ENCODE measurements around the gene CD274. TPM values are rescaled to one million over a fixed set of nuclear protein-coding genes. Genes with fewer than 3 reads are reported as not detected.
"Not testable (repeated sequence)": the region's sequence is repeated elsewhere in the genome, so short reads cannot be mapped to it uniquely, and the experiment has no call there.

The CD274 gene
- total and polyA plus RNA-seq, 7 experiments from 2014 or later, result 2.0 to 38.7 (median 6.6) TPM

GRCh38 chr9:5429873-5430564, 20.3 kb upstream of the CD274 start:
- H3K27ac Mint-ChIP-seq, result peak overlapping the region in 3 of 9 donors; percentile 39 to 56 (median 49)
- Histone ChIP-seq H3K4me1 (ENCODE audit: control insufficient read depth in 2 of 2, insufficient read depth in 2 of 2, low read length in 2 of 2) (no peaks in the 10 kb centered on the region), H3K27me3 (ENCODE audit: control insufficient read depth in 2 of 2, insufficient read depth in 2 of 2, low read length in 2 of 2) (no peaks in the 10 kb centered on the region), H3K9me3 (ENCODE audit: control insufficient read depth in 2 of 3, low read length in 3 of 3) (no peaks in the 10 kb centered on the region), H3K4me3 (ENCODE audit: low read length) (no peak overlapping the region), H3K27ac (ENCODE audit: low read depth, low read length) (no peak overlapping the region), H3K36me3 (ENCODE audit: control insufficient read depth in 2 of 3, insufficient read depth in 3 of 3, low read length in 3 of 3) (peaks cover 0 to 20% (median 0%) of the 10 kb centered on the region in 3 experiments)
- DNase-seq (no peak), ATAC-seq (no peak)
- no peaks in the 10 kb centered on the region for H3K9me3 Mint-ChIP-seq
- H3K36me3 Mint-ChIP-seq, result peaks cover 5 to 34% (median 9%) of the 10 kb centered on the region in 5 donors
- intact Hi-C loops (cut with micrococcal nuclease), result loop anchor here in 1 of 2 donors (5.0 to 10.0 kb wide), 2 partner anchors 165 to 358 kb away; no protein-coding TSS in a partner anchor
- no peaks in the 10 kb centered on the region for H3K27me3 Mint-ChIP-seq
- ChIA-PET POLR2A (no interaction called here), CTCF (interaction anchor here (0.8 kb wide), 1 partner anchor 244 kb away, joined by 3 read pairs; no protein-coding TSS in a partner anchor)
- H3K4me3 Mint-ChIP-seq, result no peak overlapping the region
- peaks cover 1 to 10% (median 4%) of the 10 kb centered on the region in 7 donors for H3K4me1 Mint-ChIP-seq

GRCh38 chr9:5430912-5431311, 19.4 kb upstream of the CD274 start:
- no peaks in the 10 kb centered on the region for H3K9me3 ChIP-seq (ENCODE audit: control insufficient read depth in 2 of 3, low read length in 3 of 3)
- DNase-seq (no peak), ATAC-seq (no peak)
- no peak overlapping the region for H3K27ac Mint-ChIP-seq
- intact Hi-C loops (cut with micrococcal nuclease), result no loop called here
- no peak overlapping the region for H3K27ac ChIP-seq (ENCODE audit: low read depth, low read length)
- peaks cover 0 to 12% (median 9%) of the 10 kb centered on the region in 7 donors for H3K4me1 Mint-ChIP-seq
- H3K4me3 Mint-ChIP-seq, result no peak overlapping the region
- ChIA-PET POLR2A (interaction anchor here (0.6 kb wide), 2 partner anchors 14 to 106 kb away, joined by 3 read pairs; no protein-coding TSS in a partner anchor), CTCF (no interaction called here)
- no peaks in the 10 kb centered on the region for H3K9me3 Mint-ChIP-seq
- no peaks in the 10 kb centered on the region for H3K27me3 ChIP-seq (ENCODE audit: control insufficient read depth in 2 of 2, insufficient read depth in 2 of 2, low read length in 2 of 2)
- no peak overlapping the region for H3K4me3 ChIP-seq (ENCODE audit: low read length)
- peaks cover 5 to 43% (median 16%) of the 10 kb centered on the region in 5 donors for H3K36me3 Mint-ChIP-seq
- H3K27me3 Mint-ChIP-seq, result no peaks in the 10 kb centered on the region
- no peaks in the 10 kb centered on the region for H3K4me1 ChIP-seq (ENCODE audit: control insufficient read depth in 2 of 2, insufficient read depth in 2 of 2, low read length in 2 of 2)
- H3K36me3 ChIP-seq (ENCODE audit: control insufficient read depth in 2 of 3, insufficient read depth in 3 of 3, low read length in 3 of 3), result peaks cover 0 to 28% (median 0%) of the 10 kb centered on the region in 3 experiments

GRCh38 chr9:5432890-5433289, 17.5 kb upstream of the CD274 start:
- POLR2A ChIA-PET, result not testable (repeated sequence)

GRCh38 chr9:5433328-5433727, 17.0 kb upstream of the CD274 start:
- DNase-seq; H3K9me3 Mint-ChIP-seq; H3K27me3 ChIP-seq (ENCODE audit: control insufficient read depth in 2 of 2, insufficient read depth in 2 of 2, low read length in 2 of 2); H3K4me3 Mint-ChIP-seq; POLR2A ChIA-PET; intact Hi-C loops (cut with micrococcal nuclease); H3K27ac ChIP-seq (ENCODE audit: low read depth, low read length); H3K4me3 ChIP-seq (ENCODE audit: low read length); CTCF ChIA-PET; H3K27me3 Mint-ChIP-seq; H3K27ac Mint-ChIP-seq; H3K9me3 ChIP-seq (ENCODE audit: control insufficient read depth in 2 of 3, low read length in 3 of 3); ATAC-seq: not testable (repeated sequence)
- H3K36me3 Mint-ChIP-seq, result peaks cover 5 to 48% (median 16%) of the 10 kb centered on the region in 5 donors
- Histone ChIP-seq H3K36me3 (ENCODE audit: control insufficient read depth in 2 of 3, insufficient read depth in 3 of 3, low read length in 3 of 3) (peaks cover 0 to 29% (median 0%) of the 10 kb centered on the region in 3 experiments), H3K4me1 (ENCODE audit: control insufficient read depth in 2 of 2, insufficient read depth in 2 of 2, low read length in 2 of 2) (peaks cover 13% of the 10 kb centered on the region in 2 donors)
- peaks cover 7 to 36% (median 30%) of the 10 kb centered on the region in 7 donors for H3K4me1 Mint-ChIP-seq

More at GRCh38 chr9:5432890-5433289, 17.5 kb upstream of the CD274 start:
- H3K9me3 Mint-ChIP-seq; H3K4me1 ChIP-seq (ENCODE audit: control insufficient read depth in 2 of 2, insufficient read depth in 2 of 2, low read length in 2 of 2); H3K9me3 ChIP-seq (ENCODE audit: control insufficient read depth in 2 of 3, low read length in 3 of 3); DNase-seq; ATAC-seq; intact Hi-C loops (cut with micrococcal nuclease); H3K27me3 Mint-ChIP-seq; H3K4me3 Mint-ChIP-seq; H3K27me3 ChIP-seq (ENCODE audit: control insufficient read depth in 2 of 2, insufficient read depth in 2 of 2, low read length in 2 of 2); H3K4me3 ChIP-seq (ENCODE audit: low read length); H3K27ac ChIP-seq (ENCODE audit: low read depth, low read length): not testable (repeated sequence)
- H3K36me3 Mint-ChIP-seq, result peaks cover 5 to 48% (median 16%) of the 10 kb centered on the region in 5 donors
- CTCF ChIA-PET, result interaction anchor here (1.2 kb wide), 1 partner anchor 18 kb away, joined by 4 read pairs; the partner anchor contains the start of gene CD274
- peaks cover 0 to 29% (median 0%) of the 10 kb centered on the region in 3 experiments for H3K36me3 ChIP-seq (ENCODE audit: control insufficient read depth in 2 of 3, insufficient read depth in 3 of 3, low read length in 3 of 3)
- peaks cover 7 to 32% (median 26%) of the 10 kb centered on the region in 7 donors for H3K4me1 Mint-ChIP-seq
- peak overlapping the region in 1 of 9 donors; percentile 25 for H3K27ac Mint-ChIP-seq

- H3K27me3 ChIP-seq (ENCODE audit: control insufficient read depth in 2 of 2, insufficient read depth in 2 of 2, low read length in 2 of 2); H3K27me3 Mint-ChIP-seq; H3K27ac ChIP-seq (ENCODE audit: low read depth, low read length); H3K9me3 Mint-ChIP-seq; H3K27ac Mint-ChIP-seq; ATAC-seq; CTCF ChIA-PET; H3K4me3 Mint-ChIP-seq; intact Hi-C loops (cut with micrococcal nuclease); DNase-seq; POLR2A ChIA-PET; H3K9me3 ChIP-seq (ENCODE audit: control insufficient read depth in 2 of 3, low read length in 3 of 3); H3K4me3 ChIP-seq (ENCODE audit: low read length): not testable (repeated sequence)
- Mint-ChIP-seq H3K4me1 (peaks cover 7 to 42% (median 36%) of the 10 kb centered on the region in 7 donors), H3K36me3 (peaks cover 5 to 48% (median 16%) of the 10 kb centered on the region in 5 donors)
- peaks cover 18 to 19% of the 10 kb centered on the region in 2 donors for H3K4me1 ChIP-seq (ENCODE audit: control insufficient read depth in 2 of 2, insufficient read depth in 2 of 2, low read length in 2 of 2)
- peaks cover 0 to 25% (median 0%) of the 10 kb centered on the region in 3 experiments for H3K36me3 ChIP-seq (ENCODE audit: control insufficient read depth in 2 of 3, insufficient read depth in 3 of 3, low read length in 3 of 3)
These were observed 16.2 kb upstream of the CD274 start for GRCh38 chr9:5433841-5434810.

- Histone ChIP-seq H3K4me3 (ENCODE audit: low read length) (no peak overlapping the region), H3K36me3 (ENCODE audit: control insufficient read depth in 2 of 3, insufficient read depth in 3 of 3, low read length in 3 of 3) (peaks cover 0 to 23% (median 0%) of the 10 kb centered on the region in 3 experiments), H3K27ac (ENCODE audit: low read depth, low read length) (no peak overlapping the region), H3K27me3 (ENCODE audit: control insufficient read depth in 2 of 2, insufficient read depth in 2 of 2, low read length in 2 of 2) (no peaks in the 10 kb centered on the region), H3K4me1 (ENCODE audit: control insufficient read depth in 2 of 2, insufficient read depth in 2 of 2, low read length in 2 of 2) (peaks cover 18 to 19% of the 10 kb centered on the region in 2 donors), H3K9me3 (ENCODE audit: control insufficient read depth in 2 of 3, low read length in 3 of 3) (no peaks in the 10 kb centered on the region)
- no peak for DNase-seq
- no peaks in the 10 kb centered on the region for H3K27me3 Mint-ChIP-seq
- CTCF ChIA-PET, result interaction anchor here (0.8 to 4.3 kb wide), 3 partner anchors 14 to 154 kb away, joined by 3 to 22 read pairs (median 4); partner anchors contain the start of gene CD274
- POLR2A ChIA-PET, result interaction anchor here (3.5 to 5.3 kb wide), 2 partner anchors 14 to 122 kb away, joined by 15 to 73 read pairs; partner anchors contain the start of gene CD274
- peak overlapping the region in 6 of 10 donors; percentile 86 to 96 (median 94) for H3K4me3 Mint-ChIP-seq
- intact Hi-C loops (cut with micrococcal nuclease), result loop anchor here (2.0 to 5.0 kb wide), 11 partner anchors 99 to 1909 kb away; partner anchors contain the start of genes AK3 (in 2 of the 2), RFX3 (in 2 of the 2), ERMP1 (in 1 of the 2) and KDM4C (in 1 of the 2)
- peak overlapping the region in 8 of 9 donors; percentile 59 to 99 (median 94) for H3K27ac Mint-ChIP-seq
- H3K36me3 Mint-ChIP-seq, result peaks cover 3 to 39% (median 16%) of the 10 kb centered on the region in 5 donors
- no peak for ATAC-seq
- H3K9me3 Mint-ChIP-seq, result no peaks in the 10 kb centered on the region
- H3K4me1 Mint-ChIP-seq, result peaks cover 7 to 41% (median 40%) of the 10 kb centered on the region in 7 donors
These were observed 14.4 kb upstream of the CD274 start for GRCh38 chr9:5435912-5436311.

All from naive thymus-derived CD4-positive, alpha-beta T cell (primary cell).